Right forelimb (tissue), 1 donor: ENCODE measurements around the gene NPL.

Source experiments
- DNase-seq: peaks from one replicate; pipeline ENCODE4 v3.0.0-alpha.2; 2018

NPL gene

DNA sequence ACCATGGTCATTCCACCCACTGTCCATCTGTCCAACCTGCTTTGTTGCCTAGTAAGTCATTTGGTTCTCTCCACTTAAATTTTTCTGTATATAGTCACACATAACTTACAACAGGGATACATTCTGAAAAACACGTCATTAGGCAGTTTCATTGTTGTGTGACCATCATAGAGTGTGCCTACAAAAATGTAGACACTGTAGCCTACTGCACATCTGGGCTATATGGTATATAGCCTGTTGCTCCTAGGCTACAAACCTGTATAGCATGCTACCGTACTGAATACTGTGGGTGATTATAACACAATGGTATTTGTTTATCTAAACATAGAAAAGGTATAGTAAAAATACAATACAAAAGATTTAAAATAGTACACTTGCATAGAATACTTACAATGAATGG is 10.0 kb upstream of the NPL start:
- DNase-seq, result no peak

DNA sequence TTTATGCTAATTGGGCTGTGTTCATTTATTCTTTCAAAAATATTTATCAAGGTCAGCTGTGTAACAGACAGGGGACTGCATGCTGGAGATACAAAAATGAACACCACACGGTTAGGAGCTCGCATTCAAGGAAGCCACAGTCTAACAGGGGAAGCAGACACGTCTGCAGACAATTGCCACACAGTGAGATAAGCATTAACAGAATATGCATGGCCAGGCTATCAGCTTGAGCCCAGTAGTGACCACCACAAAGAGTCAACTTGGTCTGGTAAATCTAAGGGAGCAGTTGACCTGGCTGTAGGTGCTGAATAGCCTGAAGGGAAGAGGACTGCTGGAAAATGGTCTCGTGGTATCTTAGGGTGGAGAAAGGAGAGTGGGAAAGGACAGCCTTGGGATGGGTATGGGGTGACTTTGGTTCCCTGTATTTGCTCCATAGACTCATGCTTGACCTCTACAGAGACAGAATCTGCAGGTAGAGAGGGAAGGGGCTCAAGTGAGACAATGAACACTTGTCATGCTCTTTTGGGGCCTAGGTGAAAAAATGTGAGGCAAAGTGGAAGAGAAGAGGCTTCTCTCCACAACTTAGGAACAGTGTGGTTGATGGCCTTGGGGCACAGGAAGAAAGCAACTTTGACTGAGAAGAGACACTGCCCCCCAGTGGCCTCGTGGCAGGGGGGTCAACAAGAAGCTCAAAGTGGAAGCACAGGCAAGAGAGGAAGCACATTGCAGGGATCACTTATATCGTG is 7.6 kb upstream of the NPL start:
- DNase-seq, result peak; percentile 79

DNA sequence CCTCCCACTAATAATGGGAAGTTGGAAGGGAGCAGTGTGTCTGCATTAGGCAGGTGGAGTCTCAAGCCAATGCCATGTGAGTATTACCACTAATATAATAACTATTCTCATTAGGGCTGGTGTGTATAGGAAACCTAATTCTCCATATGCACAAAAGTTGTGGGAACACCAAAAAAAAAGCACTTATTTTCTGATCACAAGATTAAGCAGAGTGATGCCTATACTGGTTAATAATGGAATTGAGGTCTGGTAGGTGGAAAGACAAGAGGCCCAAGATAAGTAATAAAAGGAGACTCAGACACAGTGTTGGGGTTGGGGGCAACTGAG is 7.0 kb upstream of the NPL start:
- no peak for DNase-seq

DNA sequence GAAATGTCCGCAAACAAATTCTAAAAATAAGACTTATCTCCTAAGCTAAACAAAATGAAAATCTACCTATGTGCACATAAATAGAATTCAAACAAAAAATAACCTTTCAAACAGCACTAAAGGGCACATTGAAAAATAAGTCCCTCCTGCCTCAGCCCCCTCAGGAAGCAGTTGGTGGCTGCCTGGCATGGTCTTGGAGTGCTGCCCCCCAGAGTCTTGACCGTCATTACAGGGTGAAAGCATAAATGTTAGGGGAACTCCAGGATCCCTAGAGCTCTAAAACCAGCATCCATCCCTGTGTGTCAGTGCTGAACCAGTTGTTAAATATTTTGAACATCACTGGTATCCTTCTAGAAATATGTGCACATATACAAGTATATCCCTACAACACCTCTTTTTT is 6.5 kb upstream of the NPL start:
- no peak for DNase-seq

- DNase-seq, result no peak
Observed at GRCh38 chr1:182784556-182785171, 4.9 kb upstream of the NPL start.

- DNase-seq, result no peak
Observed at GRCh38 chr1:182785181-182785580, 4.4 kb upstream of the NPL start.

- peak; percentile 78 for DNase-seq
Observed at GRCh38 chr1:182786223-182786994, 3.2 kb upstream of the NPL start.

DNA sequence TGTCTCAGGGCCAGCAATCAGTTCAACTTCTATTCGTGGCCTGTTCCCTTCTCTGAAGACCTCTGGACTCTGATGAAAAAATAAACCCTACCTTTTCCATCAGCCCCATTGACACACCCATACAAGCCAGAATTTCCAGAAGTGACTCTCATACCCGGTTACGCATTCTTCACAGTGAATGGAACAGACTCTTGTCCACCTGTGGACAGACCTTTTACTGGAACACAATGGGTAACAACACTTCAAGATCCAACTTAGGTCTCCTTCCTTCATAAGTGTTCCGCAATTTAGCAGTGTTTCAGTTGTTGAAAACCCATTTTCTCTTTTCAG is 2.6 kb upstream of the NPL start:
- no peak for DNase-seq

DNA sequence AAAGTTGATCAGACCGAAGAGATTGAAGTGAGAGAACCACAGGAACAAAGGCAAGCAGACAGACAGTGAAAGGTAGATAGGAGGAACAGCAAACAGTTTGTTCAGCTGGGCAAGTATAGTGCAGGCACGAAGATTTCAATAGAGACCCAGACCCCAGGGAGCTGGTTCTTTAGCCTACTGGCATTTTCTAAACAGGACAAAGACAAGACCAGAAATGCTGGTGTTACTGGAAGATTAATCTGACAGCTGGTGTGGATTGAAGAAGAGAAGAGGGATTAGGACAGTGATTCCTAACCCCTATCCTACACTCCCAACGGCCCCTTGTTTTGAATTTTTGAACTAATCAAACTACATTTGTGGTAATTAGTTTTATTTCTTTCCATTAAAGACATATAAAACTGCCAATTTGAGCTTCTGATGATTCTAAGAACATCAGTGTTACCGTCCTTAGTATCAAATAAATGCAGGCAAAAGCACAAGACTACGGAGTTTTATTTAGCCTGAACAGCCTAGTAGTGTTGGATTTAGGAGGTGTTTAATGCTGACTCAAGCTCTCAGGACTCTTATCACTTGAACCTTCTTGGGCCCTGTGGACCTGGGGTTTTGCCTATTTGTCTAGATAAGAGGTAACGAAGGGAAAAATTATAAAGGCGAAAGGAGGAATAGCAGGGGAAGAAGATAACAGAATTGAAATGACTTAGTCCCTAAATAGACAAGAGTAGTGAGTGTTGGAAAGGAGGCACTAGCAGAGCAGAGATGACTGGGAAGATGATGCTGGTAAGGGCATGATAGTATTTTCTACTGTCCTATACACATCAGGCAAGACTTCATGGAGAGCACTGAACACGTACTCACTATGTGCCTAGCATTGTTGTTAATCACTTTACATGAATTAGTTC is 2.0 kb downstream of the NPL start:
- DNase-seq, result no peak

- DNase-seq, result no peak
Observed at GRCh38 chr1:182794091-182794490, 4.5 kb downstream of the NPL start.

GRCh38 chr1:182794676-182795201 is 5.2 kb downstream of the NPL start:
- DNase-seq, result no peak

DNA sequence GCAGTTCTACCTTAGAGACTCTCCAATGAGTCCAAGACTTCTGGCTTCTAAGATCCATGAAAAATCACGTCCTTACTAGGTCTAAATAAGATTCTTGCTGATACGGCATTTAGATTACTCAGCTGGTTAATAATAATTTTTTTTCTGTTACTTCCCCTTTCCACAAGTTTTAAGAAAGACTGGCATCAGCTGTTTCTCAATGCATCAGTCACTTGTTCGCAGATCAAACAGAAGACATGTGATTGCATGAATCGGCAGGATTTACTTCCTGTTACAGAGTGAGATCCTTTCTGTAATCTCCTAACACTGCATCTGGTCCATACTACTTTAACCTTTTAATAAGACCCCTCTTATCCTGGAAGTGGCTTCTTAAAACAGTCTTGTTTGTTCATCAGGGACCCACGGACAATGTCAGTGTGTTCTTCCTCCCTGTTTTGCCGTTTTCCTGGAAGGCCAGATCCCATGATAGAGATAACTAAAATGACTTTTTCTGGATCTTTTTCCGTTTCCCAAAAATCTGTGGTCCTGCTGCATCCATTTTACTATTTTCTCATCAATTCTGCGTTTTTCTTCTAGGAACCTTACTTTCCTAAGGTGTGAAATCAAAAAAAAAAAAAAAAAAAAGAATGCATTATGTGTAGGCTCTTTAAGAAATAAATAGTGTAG is 6.1 kb downstream of the NPL start:
- DNase-seq, result no peak

GRCh38 chr1:182802006-182802803 is 12.6 kb downstream of the NPL start:
- no peak for DNase-seq

DNA sequence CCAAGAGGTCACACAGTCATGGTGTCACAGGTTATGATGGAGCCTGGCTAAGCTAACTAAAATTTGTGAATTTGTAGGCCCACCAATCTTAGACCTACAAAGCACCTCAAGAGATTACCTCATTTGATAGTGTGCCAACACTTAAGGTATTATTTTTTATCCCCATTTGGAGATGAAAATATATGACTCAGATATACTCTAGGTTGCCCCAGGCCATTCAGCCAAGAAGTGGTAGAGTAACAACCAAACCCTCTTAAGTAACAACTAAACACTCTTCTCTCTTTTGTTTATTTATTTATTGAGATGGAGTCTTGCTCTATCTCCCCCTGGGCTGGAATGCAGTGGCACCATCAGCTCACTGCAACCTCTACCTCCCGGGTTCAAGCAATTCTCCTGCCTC is 14.3 kb downstream of the NPL start:
- no peak for DNase-seq

DNA sequence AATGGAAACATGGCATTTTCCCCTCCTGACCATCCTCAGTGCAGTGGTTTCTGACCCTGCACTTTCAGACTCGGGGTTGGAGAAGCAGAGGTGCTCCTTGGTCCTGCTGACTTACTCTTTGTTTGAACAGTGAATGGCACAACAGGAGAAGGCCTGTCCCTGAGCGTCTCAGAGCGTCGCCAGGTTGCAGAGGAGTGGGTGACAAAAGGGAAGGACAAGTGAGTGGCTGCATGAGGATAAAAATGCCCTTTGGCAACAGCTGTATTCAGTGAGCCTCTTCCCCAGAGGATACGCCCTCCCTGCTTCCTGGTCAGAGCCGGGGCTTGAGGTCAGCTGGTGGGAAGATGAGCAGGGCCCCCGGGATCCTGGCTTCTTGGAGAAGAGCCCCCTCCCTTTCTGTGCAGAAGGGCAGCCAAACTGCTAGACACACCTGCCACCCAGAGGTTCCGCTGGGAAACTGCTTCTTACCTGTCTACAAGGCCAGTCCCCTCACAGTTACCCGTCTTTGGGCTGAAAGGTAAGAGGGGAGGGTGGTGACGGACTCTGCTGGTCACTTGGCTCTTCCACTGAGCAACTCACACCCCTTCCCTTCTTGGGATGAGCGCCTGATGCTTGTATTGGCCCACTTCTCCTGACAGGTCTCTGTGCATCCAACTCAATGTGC is 16.6 kb downstream of the NPL start:
- DNase-seq, result no peak

DNA sequence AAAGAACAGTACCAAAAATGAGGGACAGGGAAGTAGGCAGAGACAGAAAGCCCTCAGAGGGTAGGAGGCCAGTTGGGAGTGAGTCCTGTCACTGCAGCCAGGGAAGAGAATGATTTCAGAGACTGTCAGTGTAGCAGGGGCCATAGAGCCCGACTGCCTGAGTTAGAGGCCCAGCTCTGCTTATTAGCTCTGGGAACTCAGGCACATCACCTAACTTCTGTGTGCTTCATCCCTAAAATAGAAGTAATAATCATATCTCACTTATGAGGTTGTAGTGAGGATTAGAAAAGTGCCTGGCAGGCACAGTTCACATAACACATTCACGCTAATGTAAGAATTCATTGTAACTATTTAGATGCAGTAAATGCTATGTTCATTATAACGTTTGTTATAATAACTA is 18.3 kb downstream of the NPL start:
- DNase-seq, result no peak

GRCh38 chr1:182809414-182809957 is 19.9 kb downstream of the NPL start:
- no peak for DNase-seq

- no peak for DNase-seq
Observed at GRCh38 chr1:182811975-182812722, 22.6 kb downstream of the NPL start.

DNA sequence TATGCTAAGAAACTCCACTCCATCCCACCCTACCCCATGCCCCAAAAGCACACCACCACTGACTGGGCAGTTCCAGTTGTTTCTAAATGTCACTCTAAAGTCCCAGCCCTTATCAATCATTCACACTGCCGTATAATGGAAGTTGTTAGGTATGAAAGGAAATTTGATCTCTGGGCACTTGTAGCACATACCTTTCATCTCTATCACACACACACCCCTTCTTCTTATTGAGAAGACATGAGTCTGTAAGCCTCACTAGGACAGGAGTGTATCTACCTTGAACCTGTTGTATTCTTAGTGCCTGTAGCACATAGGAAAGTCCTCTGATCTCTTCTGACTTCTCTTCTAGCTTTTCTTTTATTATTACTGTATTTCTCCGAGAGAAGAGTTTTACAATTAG is 27.3 kb downstream of the NPL start:
- DNase-seq, result no peak

DNA sequence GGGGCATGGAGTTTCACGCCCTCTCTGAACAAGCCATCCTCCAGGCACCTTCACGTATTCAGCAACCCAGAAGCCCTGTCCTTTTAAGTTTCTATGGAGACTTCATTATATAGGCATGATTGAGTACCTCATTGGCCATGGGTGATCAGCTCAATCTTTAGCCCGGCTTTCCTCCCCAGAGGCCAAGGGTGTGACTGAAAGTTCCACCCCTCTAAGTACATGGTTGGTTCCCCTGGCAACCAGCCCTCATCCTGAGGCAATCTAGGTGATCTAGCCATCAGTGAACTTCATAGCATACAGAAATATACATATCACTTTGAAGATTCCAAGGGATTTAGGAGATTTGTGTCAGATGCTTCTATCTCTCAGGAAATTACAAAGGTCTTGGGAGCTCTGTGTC is 28.2 kb downstream of the NPL start:
- DNase-seq, result no peak
